Activated naive CD4-positive, alpha-beta T cell treated with anti-CD3 and anti-CD28 coated beads for 36 hours (primary cell): ENCODE measurements around the gene TTLL13. TPM values are rescaled to one million over a fixed set of nuclear protein-coding genes. Genes with fewer than 3 reads are reported as not detected.

Experiments
- CTCF ChIA-PET: fragments of 350-600 bp; sonication (Branson Sonifier 250); formaldehyde crosslinking; loops from one replicate; lab custom pipeline; 2021; ENCODE audit warnings: antibody characterized with exemption; lab: Charles Lee
- DNase-seq: peaks from one replicate; pipeline ENCODE4 v3.0.0-alpha.2; 2020
- H3K27ac Mint-ChIP-seq: one replicate; pipeline ENCODE4 v1.8.0; 2021; ENCODE audit warnings: mild to moderate bottlenecking, mixed read lengths
- H3K27me3 Mint-ChIP-seq: one replicate; pipeline ENCODE4 v1.8.0; 2021; ENCODE audit warnings: low read depth, mixed read lengths
- H3K36me3 Mint-ChIP-seq: one replicate; pipeline ENCODE4 v1.8.0; 2021; ENCODE audit warnings: low read depth, mixed read lengths
- H3K4me1 Mint-ChIP-seq: one replicate; pipeline ENCODE4 v1.8.0; 2021; ENCODE audit warnings: low read depth, mixed read lengths
- H3K4me3 Mint-ChIP-seq: one replicate; pipeline ENCODE4 v1.8.0; 2021; ENCODE audit warnings: mild to moderate bottlenecking, moderate library complexity, mixed read lengths
- H3K9me3 Mint-ChIP-seq: one replicate; pipeline ENCODE4 v1.8.0; 2021; ENCODE audit warnings: mixed read lengths
- intact Hi-C: fragments of 100-400 bp; cut with micrococcal nuclease; formaldehyde crosslinking; loops from one replicate; pipeline ENCODE4 v1.15.1; 2023
- total RNA-seq, 2 experiments: library from RNA; stranded (reverse); gene quantifications; one replicate each; pipeline ENCODE4 v1.2.3, GENCODE V29; 2021

The TTLL13 gene
- total RNA-seq, 2 experiments from 2014 or later = 0.15 to 0.26 TPM

DNA sequence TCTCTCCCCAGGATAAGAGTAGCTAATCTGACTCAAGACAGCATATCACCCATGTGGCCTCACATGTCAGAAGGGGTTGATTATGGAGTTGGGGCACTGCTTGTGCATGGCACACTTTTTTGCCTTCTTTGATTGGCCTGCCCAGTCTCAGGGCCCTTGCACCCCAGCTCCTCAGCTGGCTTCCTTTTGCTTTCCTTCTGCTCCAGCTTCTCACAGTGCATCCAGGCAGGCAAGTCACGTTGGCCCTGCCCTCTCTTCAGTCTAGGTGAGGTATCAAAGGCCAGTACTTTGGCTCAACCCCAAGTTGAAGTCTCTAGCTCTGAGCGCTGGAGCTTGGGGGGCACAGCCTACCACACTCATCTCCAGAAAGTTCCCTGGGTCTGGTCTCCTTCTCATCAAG, 58.3 kb downstream of the TTLL13 start:
- Mint-ChIP-seq H3K4me3 (no peak overlapping the region), H3K27me3 (no peaks in the 10 kb centered on the region), H3K36me3 (no peaks in the 10 kb centered on the region), H3K27ac (no peak overlapping the region), H3K9me3 (no peaks in the 10 kb centered on the region), H3K4me1 (peaks cover 32% of the 10 kb centered on the region)
- intact Hi-C loops = no loop called here
- no peak for DNase-seq
- CTCF ChIA-PET = interaction anchor here (0.6 to 5.7 kb wide), 7 partner anchors 12 to 626 kb away, joined by 3 to 44 read pairs (median 5); no protein-coding TSS in a partner anchor

DNA sequence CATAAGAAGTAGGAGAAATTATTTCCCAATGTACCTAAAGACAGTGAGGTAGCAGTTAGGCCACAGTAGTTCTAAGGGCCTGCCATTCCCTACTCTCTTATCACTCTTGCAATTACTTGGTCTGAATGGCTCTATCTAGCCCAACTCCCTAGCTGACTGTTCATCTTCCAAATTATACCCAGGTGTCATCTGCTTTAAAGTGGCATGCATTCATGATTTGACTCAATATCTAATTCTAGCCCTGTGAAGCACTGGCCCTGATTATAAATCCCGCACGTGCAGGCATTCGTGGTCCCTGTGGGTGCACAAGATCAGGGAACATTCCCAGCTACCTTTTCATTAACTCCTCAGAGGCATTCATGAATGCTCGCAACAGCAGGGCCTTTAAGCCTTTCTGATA, 59.7 kb downstream of the TTLL13 start:
- no peak overlapping the region for H3K27ac Mint-ChIP-seq
- intact Hi-C loops = no loop called here
- no peak overlapping the region for H3K4me3 Mint-ChIP-seq
- H3K4me1 Mint-ChIP-seq = peaks cover 25% of the 10 kb centered on the region
- no peaks in the 10 kb centered on the region for H3K36me3 Mint-ChIP-seq
- DNase-seq = no peak
- CTCF ChIA-PET = interaction anchor here (0.6 to 4.7 kb wide), 4 partner anchors 8 to 374 kb away, joined by 3 to 22 read pairs (median 4); no protein-coding TSS in a partner anchor
- H3K9me3 Mint-ChIP-seq = no peaks in the 10 kb centered on the region
- no peaks in the 10 kb centered on the region for H3K27me3 Mint-ChIP-seq

Other genes with a start within 250 kb of the TTLL13 start
- gene ZNF710, start 248.2 kb upstream of the TTLL13 start, total RNA-seq = 10 to 100 TPM; 17.3 to 19.8 TPM
- 100 to 1,000 TPM; 225 to 229 TPM for gene IDH2, start 147.1 kb upstream of the TTLL13 start, total RNA-seq
- 1 to 10 TPM; 6.8 to 8.6 TPM for gene SEMA4B, start 48.2 kb upstream of the TTLL13 start, total RNA-seq
- 100 to 1,000 TPM; 156 to 171 TPM for gene CIB1, start 15.6 kb upstream of the TTLL13 start, total RNA-seq
- gene GDPGP1, start 15.3 kb upstream of the TTLL13 start, total RNA-seq = 1 to 10 TPM; 1.5 to 3.6 TPM
- 10 to 100 TPM; 30.7 to 31.0 TPM for gene NGRN, start 16.1 kb downstream of the TTLL13 start, total RNA-seq
- under 1 TPM; 0.84 to 0.95 TPM for gene ZNF774, start 102.7 kb downstream of the TTLL13 start, total RNA-seq
- gene IQGAP1, start 138.7 kb downstream of the TTLL13 start, total RNA-seq = 100 to 1,000 TPM; 136 to 143 TPM